Uterus (tissue), 2 donors: ENCODE results near the gene SPACA4.

Experiments
- CTCF ChIP-seq, 4 experiments: fragments of 200-600 bp in 2 of 4; fragments of 450-650 bp in 2 of 4; sonication (generic) in 2 of 4; IDR thresholded peaks; one replicate each; pipeline ENCODE4 v1.5.1; 2016 to 2019; ENCODE audit warnings: antibody characterized with exemption in 4 of 4, mild to moderate bottlenecking in 2 of 4, moderate library complexity in 1 of 4
- POLR2A ChIP-seq, 2 donors: fragments of 450-650 bp; IDR thresholded peaks; one replicate each; pipeline ENCODE4 v1.6.1; 2016; ENCODE audit warnings: antibody characterized with exemption in 2 of 2, mild to moderate bottlenecking in 1 of 2, moderate library complexity in 1 of 2

GRCh38 chr19:48648134-48648533, 41.6 kb downstream of the SPACA4 start:
- TF ChIP-seq CTCF (IDR thresholded peaks at IDR 0.05) (no peak), POLR2A (IDR thresholded peaks at IDR 0.05) (no peak)
